ENCODE measurements around the gene DENND6B.

The DENND6B gene

GRCh38 chr22:50264946-50265669 lies 61.7 kb downstream of the DENND6B start:
- TF ChIP-seq ZNF274 (IDR thresholded peaks at IDR 0.05; ENCODE audit: low read depth, low read length): no peak
- no peak overlapping the region for H3K4me3 ChIP-seq (ENCODE audit: low read length)

GRCh38 chr22:50264104-50264745 lies 62.6 kb downstream of the DENND6B start:
- H3K4me3 ChIP-seq (ENCODE audit: low read length): no peak overlapping the region
- TF ChIP-seq ZNF274 (IDR thresholded peaks at IDR 0.05; ENCODE audit: low read depth, low read length): no peak

GRCh38 chr22:50262973-50263617 lies 63.7 kb downstream of the DENND6B start:
- no peak overlapping the region for H3K4me3 ChIP-seq (ENCODE audit: low read length)
- no peak for TF ChIP-seq ZNF274 (IDR thresholded peaks at IDR 0.05; ENCODE audit: low read depth, low read length)

- H3K4me3 ChIP-seq (ENCODE audit: low read length): no peak overlapping the region
- no peak for TF ChIP-seq ZNF274 (IDR thresholded peaks at IDR 0.05; ENCODE audit: low read depth, low read length)
Observed at GRCh38 chr22:50262460-50262911, 64.3 kb downstream of the DENND6B start.

GRCh38 chr22:50261615-50262459 lies 65.0 kb downstream of the DENND6B start, which contains the start of gene MAPK12:
Gene MAPK12 (minus strand): TSS chr22:50261683. CDS start chr22:50261509, 174 bp downstream.
- peak within 1 kb of the TSS; percentile 73 for H3K4me3 ChIP-seq (ENCODE audit: low read length)
- no peak for TF ChIP-seq ZNF274 (IDR thresholded peaks at IDR 0.05; ENCODE audit: low read depth, low read length)

GRCh38 chr22:50260801-50261614 lies 65.8 kb downstream of the DENND6B start:
- H3K4me3 ChIP-seq (ENCODE audit: low read length): peak overlapping the region; percentile 73

DNA sequence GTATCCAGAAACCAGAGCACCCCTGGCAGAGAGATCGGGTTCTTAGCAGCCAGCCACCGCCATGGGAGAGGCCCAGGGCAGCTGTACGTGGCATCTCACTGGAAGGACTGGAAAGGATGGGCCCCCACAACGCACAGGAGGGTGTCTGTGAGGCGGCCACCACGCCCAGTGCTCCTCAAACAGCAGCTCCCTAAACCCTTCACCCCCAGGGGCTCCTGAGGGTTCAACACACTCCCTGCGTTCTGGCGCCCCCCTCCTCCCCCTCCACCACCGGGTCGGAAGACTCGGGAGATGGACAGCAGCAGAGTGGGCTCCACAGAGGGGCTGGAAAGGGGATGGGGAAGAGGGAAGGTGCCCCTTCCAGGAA lies 66.4 kb downstream of the DENND6B start:
- no peak for TF ChIP-seq ZNF274 (IDR thresholded peaks at IDR 0.05; ENCODE audit: low read depth, low read length)
- H3K4me3 ChIP-seq (ENCODE audit: low read length): peak overlapping the region; percentile 73

More at GRCh38 chr22:50260801-50261614, 65.8 kb downstream of the DENND6B start:
- TF ChIP-seq ZNF274 (IDR thresholded peaks at IDR 0.05; ENCODE audit: low read depth, low read length): no peak

GRCh38 chr22:50259302-50259701 lies 67.5 kb downstream of the DENND6B start:
- H3K4me3 ChIP-seq (ENCODE audit: low read length): no peak overlapping the region
- no peak for TF ChIP-seq ZNF274 (IDR thresholded peaks at IDR 0.05; ENCODE audit: low read depth, low read length)

Data from GM08714 (cell line).